ENCODE data around the gene GAS2L2.
A peak's percentile ranks its signal among the peaks of the same experiment; 100 is the strongest.

Gene GAS2L2

DNA sequence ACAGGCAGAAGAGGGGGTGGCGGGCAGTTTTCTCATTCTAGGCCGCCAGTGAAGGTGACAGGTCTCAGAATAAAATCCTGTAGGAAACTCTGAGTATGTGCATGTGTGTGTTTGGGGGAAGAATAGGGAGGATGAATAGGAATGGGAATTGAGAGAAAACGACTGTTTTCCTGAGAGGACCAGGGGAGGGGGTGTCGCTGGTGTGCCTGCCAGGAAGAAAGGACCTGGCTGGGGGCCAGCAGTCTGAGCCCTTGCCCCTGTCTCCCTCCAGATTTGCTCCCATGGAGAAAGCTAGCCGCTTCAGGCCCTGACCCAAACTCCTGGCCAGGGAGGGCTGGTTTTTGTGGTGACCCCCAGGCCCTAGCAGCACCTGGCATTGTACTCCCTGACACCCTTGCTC is 22.0 kb upstream of the GAS2L2 start:
- no peak for TF ChIP-seq ZFP3 (CRISPR knock-in tag; IDR thresholded peaks at IDR 0.05)
- no peak; the same call in 2 of the 3 replicates for ATAC-seq

DNA sequence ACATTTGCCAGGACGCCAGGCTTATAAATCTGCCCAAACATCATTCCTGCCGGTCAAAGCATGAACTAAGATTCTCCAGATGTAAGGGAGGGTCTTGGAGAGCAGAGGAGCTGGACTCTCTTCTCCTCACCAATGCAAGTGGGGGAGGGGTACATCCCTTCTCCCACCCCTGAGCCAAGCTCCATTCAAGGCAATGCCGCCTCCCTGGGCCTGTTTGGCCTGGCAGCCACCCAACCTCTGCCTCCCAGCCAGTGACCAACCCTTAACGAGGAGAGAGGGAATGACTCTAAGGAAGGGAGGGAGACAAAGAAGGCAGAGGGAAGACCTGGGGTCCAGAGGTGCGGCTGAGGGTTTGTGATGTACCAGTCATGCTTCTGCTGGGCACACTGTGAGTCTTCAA is 21.5 kb upstream of the GAS2L2 start:
- peak; percentile 75 for ATAC-seq

DNA sequence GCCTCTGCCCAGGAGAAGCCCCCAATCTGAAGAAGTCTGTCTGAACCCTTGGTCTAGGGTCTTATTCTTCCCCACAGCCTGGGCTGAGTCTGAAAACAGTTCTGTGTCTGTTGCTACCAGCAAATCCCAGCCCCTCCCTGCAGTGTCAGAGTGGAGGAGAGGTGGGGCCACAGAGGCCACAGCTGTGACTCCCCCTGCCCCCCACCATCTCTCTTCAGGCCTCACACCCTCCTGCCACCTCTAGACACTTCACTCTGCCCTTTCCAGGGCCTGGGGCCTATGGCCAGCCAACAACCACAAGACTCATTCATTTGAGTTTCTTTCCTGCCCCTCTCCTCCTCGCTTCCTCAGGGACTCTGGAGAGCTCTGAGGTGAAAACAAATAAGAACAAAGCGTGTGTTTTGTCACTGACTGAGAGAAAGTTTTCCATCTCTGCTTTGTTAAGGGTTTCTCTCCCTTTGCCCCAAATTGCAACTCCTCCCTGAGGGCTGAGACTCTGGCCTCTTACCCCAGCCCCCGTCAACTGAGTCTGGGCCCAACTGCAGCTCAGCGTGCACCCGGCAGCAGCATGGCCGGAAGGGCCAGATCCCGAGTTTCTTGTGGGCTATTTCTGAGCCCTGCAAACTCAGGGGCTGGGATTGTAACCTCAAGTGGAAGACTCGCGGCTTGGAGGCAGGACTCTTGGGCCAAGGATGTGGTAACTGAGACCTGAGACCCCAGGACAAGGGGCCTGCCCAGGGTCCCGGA is 20.8 kb upstream of the GAS2L2 start:
- peak; percentile 17 for ATAC-seq
- TF ChIP-seq PPARA (CRISPR knock-in tag; IDR thresholded peaks at IDR 0.05; ENCODE audit: borderline replicate concordance) (no peak), OSR1 (CRISPR knock-in tag; IDR thresholded peaks at IDR 0.05) (no peak), TOX (CRISPR knock-in tag; IDR thresholded peaks at IDR 0.05; ENCODE audit: borderline replicate concordance) (no peak), POU6F1 (CRISPR knock-in tag; IDR thresholded peaks at IDR 0.05; ENCODE audit: borderline replicate concordance, low read depth) (no peak), RARB (CRISPR knock-in tag; IDR thresholded peaks at IDR 0.05) (no peak), ESRRG (CRISPR knock-in tag; IDR thresholded peaks at IDR 0.05) (no peak), BACH2 (CRISPR knock-in tag; IDR thresholded peaks at IDR 0.05; ENCODE audit: borderline replicate concordance) (no peak)

More for the DNA sequence above, 21.5 kb upstream of the GAS2L2 start:
- TF ChIP-seq CSDC2 (CRISPR knock-in tag; IDR thresholded peaks at IDR 0.05) (no peak), ZFP30 (CRISPR knock-in tag; IDR thresholded peaks at IDR 0.05) (no peak)

DNA sequence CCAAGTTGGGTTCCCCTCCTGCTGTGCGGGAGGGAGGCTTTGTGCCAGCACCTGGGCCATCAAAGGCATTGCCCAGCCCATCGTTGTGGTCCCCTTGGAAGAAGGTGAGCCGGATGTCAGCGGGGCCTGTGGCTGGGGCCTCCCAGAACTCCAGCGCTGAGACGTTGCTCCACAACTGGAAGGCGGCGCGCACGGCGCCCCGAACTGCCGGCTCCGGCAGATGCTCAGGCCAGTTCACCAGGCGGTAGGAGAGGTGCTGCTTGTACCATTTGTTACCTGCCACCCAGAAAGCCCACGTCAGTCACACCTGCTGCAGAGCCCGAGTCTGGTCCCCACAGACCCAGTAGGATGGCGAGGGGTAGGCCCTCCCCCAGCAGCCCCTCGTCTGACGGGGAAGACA is 20.1 kb upstream of the GAS2L2 start:
- ATAC-seq = no peak
- TF ChIP-seq ZFP3 (CRISPR knock-in tag; IDR thresholded peaks at IDR 0.05) = no peak
- TF ChIP-seq POU6F1 (CRISPR knock-in tag; IDR thresholded peaks at IDR 0.05; ENCODE audit: borderline replicate concordance, low read depth) = no peak
- no peak for TF ChIP-seq BACH2 (CRISPR knock-in tag; IDR thresholded peaks at IDR 0.05; ENCODE audit: borderline replicate concordance)
- TF ChIP-seq SNAI2 (CRISPR knock-in tag; IDR thresholded peaks at IDR 0.05) = no peak
- TF ChIP-seq OSR1 (CRISPR knock-in tag; IDR thresholded peaks at IDR 0.05) = no peak
- TF ChIP-seq, protein P1, sequence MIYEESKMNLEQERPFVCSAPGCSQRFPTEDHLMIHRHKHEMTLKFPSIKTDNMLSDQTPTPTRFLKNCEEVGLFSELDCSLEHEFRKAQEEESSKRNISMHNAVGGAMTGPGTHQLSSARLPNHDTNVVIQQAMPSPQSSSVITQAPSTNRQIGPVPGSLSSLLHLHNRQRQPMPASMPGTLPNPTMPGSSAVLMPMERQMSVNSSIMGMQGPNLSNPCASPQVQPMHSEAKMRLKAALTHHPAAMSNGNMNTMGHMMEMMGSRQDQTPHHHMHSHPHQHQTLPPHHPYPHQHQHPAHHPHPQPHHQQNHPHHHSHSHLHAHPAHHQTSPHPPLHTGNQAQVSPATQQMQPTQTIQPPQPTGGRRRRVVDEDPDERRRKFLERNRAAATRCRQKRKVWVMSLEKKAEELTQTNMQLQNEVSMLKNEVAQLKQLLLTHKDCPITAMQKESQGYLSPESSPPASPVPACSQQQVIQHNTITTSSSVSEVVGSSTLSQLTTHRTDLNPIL (CRISPR knock-in tag; IDR thresholded peaks at IDR 0.05; ENCODE audit: low read depth) = no peak
- no peak for TF ChIP-seq ZC3H10 (CRISPR knock-in tag; IDR thresholded peaks at IDR 0.05)
- TF ChIP-seq ZNF70 (CRISPR knock-in tag; IDR thresholded peaks at IDR 0.05) = no peak
- no peak for TF ChIP-seq ARNTL (CRISPR knock-in tag; IDR thresholded peaks at IDR 0.05; ENCODE audit: borderline replicate concordance, low read depth)
- no peak for TF ChIP-seq CSDC2 (CRISPR knock-in tag; IDR thresholded peaks at IDR 0.05)

DNA sequence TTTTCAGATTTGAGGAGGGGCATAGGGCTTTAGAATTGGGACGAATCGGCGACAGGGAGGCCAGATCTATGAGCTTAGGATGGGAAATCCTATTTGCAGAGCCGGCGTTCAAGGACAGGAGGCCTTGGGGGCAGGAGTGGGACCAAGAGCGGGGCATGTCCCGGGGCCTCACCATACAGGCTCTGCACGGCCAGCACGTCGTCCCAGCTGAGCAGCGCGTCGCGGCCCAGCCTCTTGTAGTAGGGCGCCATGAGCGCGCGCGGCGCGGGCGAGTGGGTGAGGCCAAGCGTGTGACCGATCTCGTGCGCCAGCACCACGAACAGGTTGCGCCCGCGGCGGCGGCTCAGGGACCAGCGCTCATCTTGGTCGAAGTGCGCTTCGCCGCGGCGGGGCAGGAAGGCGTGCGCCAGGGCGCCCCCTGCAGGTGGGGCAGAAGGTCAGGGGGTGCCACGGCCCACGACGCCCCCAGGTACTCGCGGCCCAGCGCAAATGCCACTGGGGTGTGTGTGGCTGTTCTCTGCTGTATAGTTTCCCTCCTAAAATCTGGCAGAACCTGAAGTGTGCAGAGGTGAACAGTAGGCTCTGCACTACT is 17.0 kb upstream of the GAS2L2 start:
- no peak for ATAC-seq
- TF ChIP-seq ZFP30 (CRISPR knock-in tag; IDR thresholded peaks at IDR 0.05) (no peak), ISL1 (CRISPR knock-in tag; IDR thresholded peaks at IDR 0.05) (no peak), POU6F1 (CRISPR knock-in tag; IDR thresholded peaks at IDR 0.05; ENCODE audit: borderline replicate concordance, low read depth) (no peak), ZC3H10 (CRISPR knock-in tag; IDR thresholded peaks at IDR 0.05) (no peak), BACH2 (CRISPR knock-in tag; IDR thresholded peaks at IDR 0.05; ENCODE audit: borderline replicate concordance) (no peak), SNAI2 (CRISPR knock-in tag; IDR thresholded peaks at IDR 0.05) (no peak), CSDC2 (CRISPR knock-in tag; IDR thresholded peaks at IDR 0.05) (no peak), GLIS3 (CRISPR knock-in tag; IDR thresholded peaks at IDR 0.05) (no peak), ZFP3 (CRISPR knock-in tag; IDR thresholded peaks at IDR 0.05) (no peak), PPARA (CRISPR knock-in tag; IDR thresholded peaks at IDR 0.05; ENCODE audit: borderline replicate concordance) (no peak), TSHZ2 (CRISPR knock-in tag; IDR thresholded peaks at IDR 0.05) (no peak), TOX (CRISPR knock-in tag; IDR thresholded peaks at IDR 0.05; ENCODE audit: borderline replicate concordance) (no peak), ESRRG (CRISPR knock-in tag; IDR thresholded peaks at IDR 0.05) (no peak), TCF4 (CRISPR knock-in tag; IDR thresholded peaks at IDR 0.05; ENCODE audit: borderline replicate concordance) (no peak)
- TF ChIP-seq, protein P1 (CRISPR knock-in tag; IDR thresholded peaks at IDR 0.05; ENCODE audit: low read depth) = no peak
